HepG2 (cell line): Measurements from ENCODE around the gene PERCC1. TPM values are rescaled to one million over a fixed set of nuclear protein-coding genes. Genes with fewer than 3 reads are reported as not detected.
A peak's percentile ranks its signal among the peaks of the same experiment; 100 is the strongest.

Source experiments
- AGO1 ChIP-seq: fragments of 200-400 bp; formaldehyde crosslinking; IDR thresholded peaks from 2 replicates; pipeline ENCODE4 v1.6.1; 2017; ENCODE audit warnings: mild to moderate bottlenecking, low read depth, low read length, moderate library complexity; ENCODE audit not compliant: poor library complexity, severe bottlenecking
- ATF1 ChIP-seq: IDR thresholded peaks from 2 replicates; pipeline ENCODE4 v1.6.1; 2016; ENCODE audit warnings: mild to moderate bottlenecking, control low read depth
- DR1 ChIP-seq: sonication (generic); formaldehyde crosslinking; IDR thresholded peaks from 2 replicates; pipeline ENCODE4 v1.8.0; 2021; ENCODE audit warnings: mild to moderate bottlenecking, missing genetic modification reagents, inconsistent platforms
- FOXA1 ChIP-seq, 2 experiments: fragments of 450-650 bp in 1 of 2; sonication (generic) in 1 of 2; formaldehyde crosslinking in 1 of 2; IDR thresholded peaks; 2 replicates each; pipeline versions ENCODE4 v1.4.0 to v1.6.1; 2016 to 2020; ENCODE audit warnings: missing genetic modification reagents in 1 of 2
- FOXC1 ChIP-seq: sonication (generic); formaldehyde crosslinking; IDR thresholded peaks from 2 replicates; pipeline ENCODE4 v1.8.0; 2022; ENCODE audit warnings: mild to moderate bottlenecking, missing genetic modification reagents, borderline replicate concordance
- GATAD2A ChIP-seq: IDR thresholded peaks from 2 replicates; pipeline ENCODE4 v1.6.1; 2016
- HINFP ChIP-seq: sonication (generic); formaldehyde crosslinking; IDR thresholded peaks from 2 replicates; pipeline ENCODE4 v1.4.0; 2020; ENCODE audit warnings: low read depth, mild to moderate bottlenecking, missing genetic modification reagents
- IRF2 ChIP-seq: IDR thresholded peaks from 2 replicates; pipeline ENCODE4 v1.6.1; 2018; ENCODE audit warnings: missing genetic modification reagents, missing compliant biosample characterization
- KDM2A ChIP-seq: sonication (generic); formaldehyde crosslinking; IDR thresholded peaks from 2 replicates; pipeline ENCODE4 v1.4.0; 2020; ENCODE audit warnings: low read depth, missing genetic modification reagents, borderline replicate concordance
- MLX ChIP-seq: IDR thresholded peaks from 2 replicates; pipeline ENCODE4 v1.6.1; 2016
- NR2F2 ChIP-seq: IDR thresholded peaks from 2 replicates; pipeline ENCODE4 v1.6.1; 2012; ENCODE audit warnings: low read depth, inconsistent platforms, borderline replicate concordance
- PLSCR1 ChIP-seq: sonication (generic); formaldehyde crosslinking; IDR thresholded peaks from 2 replicates; pipeline ENCODE4 v1.5.0; 2020; ENCODE audit warnings: missing genetic modification reagents, mild to moderate bottlenecking, borderline replicate concordance
- SNAPC5 ChIP-seq: sonication (generic); formaldehyde crosslinking; IDR thresholded peaks from 2 replicates; pipeline ENCODE4 v1.8.1; 2023; ENCODE audit warnings: mild to moderate bottlenecking, missing genetic modification reagents, borderline replicate concordance
- SRSF9 ChIP-seq: fragments of 200-400 bp; formaldehyde crosslinking; IDR thresholded peaks from 2 replicates; pipeline ENCODE4 v1.6.1; 2018; ENCODE audit warnings: borderline replicate concordance, mild to moderate bottlenecking, low read depth, low read length; ENCODE audit not compliant: insufficient read depth, poor library complexity, severe bottlenecking
- TFDP2 ChIP-seq: sonication (generic); formaldehyde crosslinking; IDR thresholded peaks from 2 replicates; pipeline ENCODE4 v1.4.0; 2020; ENCODE audit warnings: missing genetic modification reagents
- ZBTB42 ChIP-seq: sonication (generic); formaldehyde crosslinking; IDR thresholded peaks from 2 replicates; pipeline ENCODE4 v1.5.0; 2020; ENCODE audit warnings: mild to moderate bottlenecking, missing genetic modification reagents
- ZNF12 ChIP-seq: sonication (generic); formaldehyde crosslinking; IDR thresholded peaks from 2 replicates; pipeline ENCODE4 v1.5.0; 2020; ENCODE audit warnings: missing genetic modification reagents
- ZNF446 ChIP-seq: sonication (generic); formaldehyde crosslinking; IDR thresholded peaks from 2 replicates; pipeline ENCODE4 v1.5.0; 2020; ENCODE audit warnings: mild to moderate bottlenecking, missing genetic modification reagents
- ZNF512B ChIP-seq: sonication (generic); formaldehyde crosslinking; IDR thresholded peaks from 2 replicates; pipeline ENCODE4 v1.5.1; 2020; ENCODE audit warnings: missing genetic modification reagents, mild to moderate bottlenecking, borderline replicate concordance
- ZNF577 ChIP-seq: sonication (generic); formaldehyde crosslinking; IDR thresholded peaks from 2 replicates; pipeline ENCODE4 v1.4.0; 2020; ENCODE audit warnings: mild to moderate bottlenecking, low read depth, missing genetic modification reagents, borderline replicate concordance
- ZNF777 ChIP-seq: sonication (generic); formaldehyde crosslinking; IDR thresholded peaks from 2 replicates; pipeline ENCODE4 v1.4.0; 2020; ENCODE audit warnings: missing genetic modification reagents
- ZSCAN29 ChIP-seq: sonication (generic); formaldehyde crosslinking; conservative IDR thresholded peaks from 2 replicates; pipeline ENCODE4 v1.4.0; 2020; ENCODE audit warnings: mild to moderate bottlenecking, missing genetic modification reagents
- polyA plus RNA-seq, 8 experiments: library from polyadenylated mRNA; depleted of rRNA in 3 of 8; stranded (reverse) in 7 of 8; unstranded in 1 of 8; fragments of >200 nt; fragmentation: Illumina TruSeq in 4 of 8; extraction: Trizol in 4 of 8; gene quantifications; 2 replicates each; pipeline versions ENCODE4 v1.2.1 to v1.2.3, GENCODE V29; 2011 to 2016; ENCODE audit warnings: low read depth in 4 of 8, missing spikeins in 1 of 8, mixed read lengths in 1 of 8; ENCODE audit not compliant: insufficient read depth in 1 of 8
- total RNA-seq, 5 experiments: library from RNA; depleted of rRNA; stranded (reverse); fragments of >200 nt; fragmentation: Illumina TruSeq; extraction: Trizol; gene quantifications; 2 replicates each; pipeline ENCODE4 v1.2.3, GENCODE V29; 2016; ENCODE audit warnings: low read depth in 1 of 5

The PERCC1 gene
- total and polyA plus RNA-seq, 2 of the 13 experiments (the other 11 are each of a cell fraction or from before 2014, with no cell fraction given): 0.15 TPM; not detected in 1

- no peak for TF ChIP-seq MLX (CRISPR knock-in tag)
- no peak for TF ChIP-seq TFDP2
- no peak for TF ChIP-seq ZSCAN29
- no peak for TF ChIP-seq AGO1
- TF ChIP-seq ZNF446: no peak
- no peak for TF ChIP-seq ZNF577 (CRISPR knock-in tag)
- TF ChIP-seq ZNF512B: no peak
- TF ChIP-seq ZBTB42 (CRISPR knock-in tag): no peak
- TF ChIP-seq GATAD2A (CRISPR knock-in tag): 0 out of 2 replicates have a peak, but pooled peaks have one; percentile 20
- no peak for TF ChIP-seq FOXA1 (IDR thresholded peaks at IDR 0.05)
- TF ChIP-seq FOXA1 (CRISPR knock-in tag; IDR thresholded peaks at IDR 0.05): no peak
- TF ChIP-seq ZNF12 (CRISPR knock-in tag): no peak
- no peak for TF ChIP-seq IRF2
- TF ChIP-seq DR1: no peak
- TF ChIP-seq KDM2A (CRISPR knock-in tag): peak; percentile 22; the same call in 1 of the 2 replicates
- no peak for TF ChIP-seq NR2F2
- no peak for TF ChIP-seq SNAPC5 (CRISPR knock-in tag)
- no peak for TF ChIP-seq PLSCR1 (CRISPR knock-in tag)
- 0 out of 2 replicates have a peak, but pooled peaks have one; percentile 26 for TF ChIP-seq HINFP
- TF ChIP-seq ZNF777: no peak
- no peak for TF ChIP-seq FOXC1 (CRISPR knock-in tag)
- TF ChIP-seq ATF1 (CRISPR knock-in tag): no peak
- no peak for TF ChIP-seq SRSF9
Observed at GRCh38 chr16:1441391-1441829, 10.5 kb downstream of the PERCC1 start (continued).
